ENCODE measurements around the gene PRM2.

Gene PRM2

GRCh38 chr16:11225677-11226549 is 50.4 kb downstream of the PRM2 start:
- DNase-seq (ENCODE audit: low spot score) = no peak
